Measurements from ENCODE around the gene GFRA1. TPM values are rescaled to one million over a fixed set of nuclear protein-coding genes. Genes with fewer than 3 reads are reported as not detected.

GFRA1 gene
- polyA plus RNA-seq, 3 donors, result not detected

DNA sequence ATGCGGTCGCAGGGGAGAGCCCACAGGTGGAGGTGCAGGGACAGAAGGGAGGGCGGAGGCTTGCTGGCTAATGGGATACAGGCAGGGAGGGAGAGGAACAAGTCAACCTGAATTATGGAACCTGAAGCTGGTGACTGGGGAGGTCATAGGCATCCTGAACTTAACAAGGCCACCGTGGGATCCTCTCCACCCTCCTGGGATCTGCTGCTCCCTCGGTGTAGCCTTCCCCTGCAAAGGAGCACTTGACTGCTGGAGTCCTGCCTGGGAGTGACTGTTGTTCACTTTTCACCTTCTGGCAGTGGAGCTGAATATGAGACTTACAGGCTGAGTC lies 223.1 kb downstream of the GFRA1 start:
- Histone ChIP-seq H3K36me3 (replicated peaks in 1 of 2; ENCODE audit: control insufficient read depth in 1 of 2, insufficient read depth in 2 of 2, low read length in 2 of 2) (no peaks in the 10 kb centered on the region), H3K4me2 (replicated peaks; ENCODE audit: extremely low read depth, low read length, poor library complexity, severe bottlenecking) (no peak overlapping the region), H3K27me3 (ENCODE audit: control insufficient read depth in 2 of 2, insufficient read depth in 2 of 2, low read length in 2 of 2) (no peaks in the 10 kb centered on the region), H3K9ac (ENCODE audit: insufficient read depth, low read length, poor library complexity, severe bottlenecking) (no peak overlapping the region), H3K4me3 (replicated peaks in 1 of 3; ENCODE audit: low read depth in 2 of 3, low read length in 3 of 3) (no peak overlapping the region), H2AFZ (ENCODE audit: insufficient read depth, low read depth, low read length, poor library complexity, severe bottlenecking) (no peak overlapping the region), H3K79me2 (ENCODE audit: insufficient read depth, low read length) (no peaks in the 10 kb centered on the region), H4K20me1 (ENCODE audit: insufficient read depth, low read length) (no peaks in the 10 kb centered on the region), H3K27ac (ENCODE audit: low read depth in 1 of 2, low read length in 2 of 2) (no peak overlapping the region), H3K9me3 (replicated peaks in 1 of 2; ENCODE audit: control insufficient read depth in 1 of 2, insufficient read depth in 1 of 2, low read length in 2 of 2) (no peaks in the 10 kb centered on the region), H3K4me1 (ENCODE audit: control insufficient read depth in 1 of 2, insufficient read depth in 2 of 2, low read length in 2 of 2) (no peaks in the 10 kb centered on the region)
- DNase-seq, result no peak
- TF ChIP-seq, protein P1, sequence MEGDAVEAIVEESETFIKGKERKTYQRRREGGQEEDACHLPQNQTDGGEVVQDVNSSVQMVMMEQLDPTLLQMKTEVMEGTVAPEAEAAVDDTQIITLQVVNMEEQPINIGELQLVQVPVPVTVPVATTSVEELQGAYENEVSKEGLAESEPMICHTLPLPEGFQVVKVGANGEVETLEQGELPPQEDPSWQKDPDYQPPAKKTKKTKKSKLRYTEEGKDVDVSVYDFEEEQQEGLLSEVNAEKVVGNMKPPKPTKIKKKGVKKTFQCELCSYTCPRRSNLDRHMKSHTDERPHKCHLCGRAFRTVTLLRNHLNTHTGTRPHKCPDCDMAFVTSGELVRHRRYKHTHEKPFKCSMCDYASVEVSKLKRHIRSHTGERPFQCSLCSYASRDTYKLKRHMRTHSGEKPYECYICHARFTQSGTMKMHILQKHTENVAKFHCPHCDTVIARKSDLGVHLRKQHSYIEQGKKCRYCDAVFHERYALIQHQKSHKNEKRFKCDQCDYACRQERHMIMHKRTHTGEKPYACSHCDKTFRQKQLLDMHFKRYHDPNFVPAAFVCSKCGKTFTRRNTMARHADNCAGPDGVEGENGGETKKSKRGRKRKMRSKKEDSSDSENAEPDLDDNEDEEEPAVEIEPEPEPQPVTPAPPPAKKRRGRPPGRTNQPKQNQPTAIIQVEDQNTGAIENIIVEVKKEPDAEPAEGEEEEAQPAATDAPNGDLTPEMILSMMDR (IDR thresholded peaks at IDR 0.05), result no peak
- Mint-ChIP-seq H3K9me3 (peaks cover 0 to 9% (median 3%) of the 10 kb centered on the region in 7 donors), H3K4me3 (no peak overlapping the region), H3K27me3 (ENCODE audit: low read depth in 3 of 3) (peaks cover 0 to 3% (median 2%) of the 10 kb centered on the region in 3 donors), H3K4me1 (no peaks in the 10 kb centered on the region), H3K27ac (no peak overlapping the region), H3K36me3 (no peaks in the 10 kb centered on the region)
- 98% methylated on average over 5 of the region's 5 CpGs for WGBS (ENCODE audit: insufficient coverage)
- intact Hi-C loops (cut with micrococcal nuclease), result no loop called here

DNA sequence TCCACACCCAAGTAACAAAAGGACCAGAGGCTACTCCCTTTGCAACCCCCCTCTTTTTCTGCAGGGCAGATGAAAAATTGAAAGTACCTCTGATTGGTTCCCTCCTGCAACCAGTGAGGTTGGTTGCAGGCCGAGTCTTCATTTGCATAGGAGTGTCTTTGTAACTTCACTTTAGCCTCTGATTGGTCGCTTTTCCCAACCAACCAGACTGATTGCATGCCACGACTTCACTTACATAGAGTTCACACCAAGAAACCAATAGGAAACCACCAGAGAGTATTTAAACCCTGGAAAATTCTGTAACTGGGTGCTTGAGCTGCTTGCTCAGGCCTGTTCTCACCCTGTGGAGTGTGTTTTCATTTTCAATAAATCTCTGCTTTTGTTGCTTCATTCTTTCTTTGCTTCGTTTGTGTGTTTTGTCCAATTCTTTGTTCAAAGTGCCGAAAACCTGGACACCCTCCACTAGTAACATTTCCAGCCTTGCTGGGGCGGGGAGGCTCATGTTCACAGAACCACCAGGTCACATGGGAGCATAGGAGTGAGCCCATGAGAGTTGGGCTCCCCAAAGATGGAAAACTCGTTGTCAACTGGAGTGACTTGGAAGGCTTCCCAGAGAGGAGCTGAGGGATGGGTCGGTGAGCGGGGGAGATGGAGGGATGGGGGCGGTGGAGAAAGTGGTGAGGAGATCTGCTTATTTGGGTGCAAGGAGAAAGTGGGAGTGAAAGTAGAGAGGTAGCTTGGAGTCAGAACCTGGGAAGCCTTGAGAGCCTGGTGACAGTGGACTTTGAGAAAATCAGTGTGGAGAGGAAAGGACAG lies 223.6 kb downstream of the GFRA1 start:
- intact Hi-C loops (cut with micrococcal nuclease), result no loop called here
- H3K27ac ChIP-seq (ENCODE audit: low read depth in 1 of 2, low read length in 2 of 2), result no peak overlapping the region
- TF ChIP-seq, protein P1 (IDR thresholded peaks at IDR 0.05), result no peak

More for the DNA sequence above, 223.6 kb downstream of the GFRA1 start:
- Histone ChIP-seq H3K4me2 (replicated peaks; ENCODE audit: extremely low read depth, low read length, poor library complexity, severe bottlenecking) (no peak overlapping the region), H3K79me2 (ENCODE audit: insufficient read depth, low read length) (no peaks in the 10 kb centered on the region), H3K9ac (ENCODE audit: insufficient read depth, low read length, poor library complexity, severe bottlenecking) (no peak overlapping the region), H3K36me3 (replicated peaks in 1 of 2; ENCODE audit: control insufficient read depth in 1 of 2, insufficient read depth in 2 of 2, low read length in 2 of 2) (no peaks in the 10 kb centered on the region), H2AFZ (ENCODE audit: insufficient read depth, low read depth, low read length, poor library complexity, severe bottlenecking) (no peak overlapping the region), H3K9me3 (replicated peaks in 1 of 2; ENCODE audit: control insufficient read depth in 1 of 2, insufficient read depth in 1 of 2, low read length in 2 of 2) (no peaks in the 10 kb centered on the region), H3K27me3 (ENCODE audit: control insufficient read depth in 2 of 2, insufficient read depth in 2 of 2, low read length in 2 of 2) (no peaks in the 10 kb centered on the region), H3K4me3 (replicated peaks in 1 of 3; ENCODE audit: low read depth in 2 of 3, low read length in 3 of 3) (no peak overlapping the region), H4K20me1 (ENCODE audit: insufficient read depth, low read length) (no peaks in the 10 kb centered on the region), H3K4me1 (ENCODE audit: control insufficient read depth in 1 of 2, insufficient read depth in 2 of 2, low read length in 2 of 2) (no peaks in the 10 kb centered on the region)
- 100% methylated on average over 4 of the region's 10 CpGs for WGBS (ENCODE audit: insufficient coverage)
- no peak for DNase-seq
- H3K27me3 Mint-ChIP-seq (ENCODE audit: low read depth in 3 of 3), result peaks cover 0 to 3% (median 2%) of the 10 kb centered on the region in 3 donors
- no peak overlapping the region for H3K4me3 Mint-ChIP-seq
- H3K9me3 Mint-ChIP-seq, result peaks cover 0 to 9% (median 3%) of the 10 kb centered on the region in 7 donors
- no peaks in the 10 kb centered on the region for H3K36me3 Mint-ChIP-seq
- H3K4me1 Mint-ChIP-seq, result no peaks in the 10 kb centered on the region
- no peak overlapping the region for H3K27ac Mint-ChIP-seq

All from CD14-positive monocyte (primary cell).